Body of pancreas (tissue), 4 donors: Measurements from ENCODE around the gene NFIA. TPM values are rescaled to one million over a fixed set of nuclear protein-coding genes. Genes with fewer than 3 reads are reported as not detected.
A peak's percentile ranks its signal among the peaks of the same experiment; 100 is the strongest.

Experiments
- ATAC-seq: fragments of 150-250 bp; one replicate; pipeline ENCODE4 v1.9.1; 2016
- DNase-seq, 4 donors: peaks; one replicate each; pipeline ENCODE4 v3.0.0-alpha.2; 2019
- H3K27ac ChIP-seq, 4 donors: fragments of 200-600 bp; sonication (generic); 1 replicate in 3 of 4; 2 replicates in 1 of 4; pipeline versions ENCODE4 v1.5.1 to v1.6.1; 2016 to 2019; ENCODE audit warnings: mild to moderate bottlenecking in 1 of 4, mixed read lengths in 1 of 4, moderate library complexity in 1 of 4
- H3K27me3 ChIP-seq, 2 donors: fragments of 200-600 bp; sonication (generic); one replicate each; pipeline ENCODE4 v1.6.0; 2016; ENCODE audit warnings: mild to moderate bottlenecking in 1 of 2
- H3K36me3 ChIP-seq, 2 donors: fragments of 200-600 bp; sonication (generic); replicated peaks in 1 of 2; 2 replicates each; pipeline ENCODE4 v1.5.1; 2016; ENCODE audit warnings: low read depth in 2 of 2; ENCODE audit not compliant: insufficient read depth in 1 of 2
- H3K4me1 ChIP-seq: fragments of 200-600 bp; sonication (generic); one replicate; pipeline ENCODE4 v1.6.0; 2016
- H3K4me3 ChIP-seq, 2 donors: fragments of 200-600 bp; sonication (generic); 1 replicate in 1 of 2; 2 replicates in 1 of 2; pipeline ENCODE4 v1.5.1; 2016 to 2019
- H3K9me3 ChIP-seq, 3 donors: fragments of 200-600 bp; sonication (generic); 1 replicate in 2 of 3; 2 replicates in 1 of 3; pipeline ENCODE4 v1.5.1; 2016
- POLR2A ChIP-seq, 3 donors: fragments of 450-650 bp; IDR thresholded peaks; one replicate each; pipeline ENCODE4 v1.6.1; 2016; ENCODE audit warnings: antibody characterized with exemption in 3 of 3, mild to moderate bottlenecking in 2 of 3
- whole genome bisulfite sequencing, 2 donors: methylation state at CpG; one replicate each; pipeline ENCODE4 v1.1.5; 2017; 5-methylcytosine and 5-hydroxymethylcytosine counted together
- intact Hi-C: fragments of 100-400 bp; cut with DNase I; formaldehyde crosslinking; loops from one replicate; pipeline ENCODE4 v1.15.1; 2023
- total RNA-seq, 2 donors: library from RNA; depleted of rRNA; stranded (reverse); fragments of >200 nt; gene quantifications; one replicate each; pipeline ENCODE4 v1.1.0, GENCODE V29; 2016
- TF ChIP-seq, protein P1 (sequence below), 7 experiments: fragments of 450-650 bp in 4 of 7; fragments of 200-600 bp in 3 of 7; sonication (generic) in 3 of 7; IDR thresholded peaks; one replicate each; pipeline ENCODE4 v1.5.1; 2016 to 2019; ENCODE audit warnings: antibody characterized with exemption in 7 of 7

The NFIA gene
- total RNA-seq, 2 donors from 2014 or later = 21.5 to 32.3 TPM

DNA sequence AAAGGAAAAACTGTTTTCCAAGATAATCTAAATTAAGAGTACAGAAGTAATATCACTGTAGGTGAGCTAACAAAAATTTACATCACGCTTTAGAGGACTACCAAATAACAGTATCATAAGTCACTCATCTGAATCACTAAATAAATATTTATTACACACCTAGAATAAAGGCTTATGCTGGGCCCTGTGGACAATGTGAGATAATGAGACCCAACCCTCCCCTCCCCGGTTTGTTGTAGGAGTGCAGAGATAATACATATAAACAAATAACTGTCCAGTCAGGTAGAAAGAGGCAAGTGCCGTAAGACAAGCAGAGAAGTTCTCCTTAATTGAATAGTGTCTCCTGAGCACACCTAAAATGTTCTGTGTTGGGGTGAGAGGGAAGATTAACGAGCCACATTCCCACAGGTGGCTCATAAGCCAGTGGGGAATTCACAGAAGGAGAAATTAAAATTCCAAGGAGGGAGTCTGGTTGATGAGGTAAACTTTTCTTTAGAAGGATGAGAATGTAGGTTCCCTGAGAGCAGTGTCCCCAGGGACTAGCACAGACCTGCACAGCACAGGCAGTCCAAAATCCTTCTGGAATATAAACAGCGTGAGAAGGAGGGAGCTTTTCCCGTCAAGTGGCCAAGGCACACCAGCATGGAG is 241.4 kb downstream of the NFIA start:
- Histone ChIP-seq H3K27me3 (no peaks in the 10 kb centered on the region), H3K9me3 (no peaks in the 10 kb centered on the region), H3K36me3 (no peaks in the 10 kb centered on the region), H3K4me3 (no peak overlapping the region), H3K27ac (peak overlapping the region in 2 of 4 donors; percentile 0 to 39), H3K4me1 (peaks cover 54% of the 10 kb centered on the region)
- ATAC-seq (no peak), DNase-seq (no peak)
- intact Hi-C loops = no loop called here
- 64 to 65% methylated on average over 6 of the region's 6 CpGs for WGBS, 2 donors
- no peak for TF ChIP-seq POLR2A (IDR thresholded peaks at IDR 0.05)
- TF ChIP-seq, protein P1, sequence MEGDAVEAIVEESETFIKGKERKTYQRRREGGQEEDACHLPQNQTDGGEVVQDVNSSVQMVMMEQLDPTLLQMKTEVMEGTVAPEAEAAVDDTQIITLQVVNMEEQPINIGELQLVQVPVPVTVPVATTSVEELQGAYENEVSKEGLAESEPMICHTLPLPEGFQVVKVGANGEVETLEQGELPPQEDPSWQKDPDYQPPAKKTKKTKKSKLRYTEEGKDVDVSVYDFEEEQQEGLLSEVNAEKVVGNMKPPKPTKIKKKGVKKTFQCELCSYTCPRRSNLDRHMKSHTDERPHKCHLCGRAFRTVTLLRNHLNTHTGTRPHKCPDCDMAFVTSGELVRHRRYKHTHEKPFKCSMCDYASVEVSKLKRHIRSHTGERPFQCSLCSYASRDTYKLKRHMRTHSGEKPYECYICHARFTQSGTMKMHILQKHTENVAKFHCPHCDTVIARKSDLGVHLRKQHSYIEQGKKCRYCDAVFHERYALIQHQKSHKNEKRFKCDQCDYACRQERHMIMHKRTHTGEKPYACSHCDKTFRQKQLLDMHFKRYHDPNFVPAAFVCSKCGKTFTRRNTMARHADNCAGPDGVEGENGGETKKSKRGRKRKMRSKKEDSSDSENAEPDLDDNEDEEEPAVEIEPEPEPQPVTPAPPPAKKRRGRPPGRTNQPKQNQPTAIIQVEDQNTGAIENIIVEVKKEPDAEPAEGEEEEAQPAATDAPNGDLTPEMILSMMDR (IDR thresholded peaks at IDR 0.05) = no peak

DNA sequence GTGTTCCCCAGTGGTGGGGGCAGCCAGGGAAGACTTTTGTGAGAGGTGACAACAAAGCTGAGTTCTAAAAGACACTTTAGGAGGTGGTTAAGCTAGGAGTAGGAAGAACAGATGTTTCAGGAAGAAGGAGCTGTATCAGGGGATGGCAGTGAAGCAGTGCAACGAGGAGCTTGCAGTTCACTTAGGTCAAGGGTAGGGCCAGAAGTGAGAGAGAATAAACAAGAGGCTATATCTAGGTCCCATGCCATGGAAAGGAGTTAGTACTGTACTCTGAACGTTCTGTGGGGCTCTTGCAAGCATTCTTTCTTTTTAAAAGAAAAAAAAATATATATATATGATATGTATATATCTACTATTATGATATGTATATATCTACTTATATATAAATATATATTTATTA is 244.4 kb downstream of the NFIA start:
- intact Hi-C loops = no loop called here
- 59 to 71% methylated on average over 2 of the region's 2 CpGs for WGBS, 2 donors

DNA sequence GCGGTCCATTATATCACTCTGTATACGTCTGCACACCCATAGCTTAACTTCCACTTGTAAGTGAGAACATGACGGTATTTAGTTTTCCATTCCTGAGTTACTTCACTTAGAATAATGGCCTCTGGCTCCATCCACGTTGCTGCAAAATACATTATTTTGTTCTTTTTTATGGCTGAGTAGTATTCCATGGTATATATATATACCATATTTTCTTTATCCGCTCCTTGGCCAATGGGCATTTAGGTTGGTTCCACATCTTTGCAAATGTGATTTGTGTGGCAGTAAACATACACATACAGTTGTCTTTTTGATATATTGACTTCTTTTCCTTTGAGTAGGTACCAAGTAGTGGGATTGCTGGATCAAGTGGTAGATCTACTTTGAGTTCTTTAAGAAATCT is 245.1 kb downstream of the NFIA start:
- WGBS, 2 donors = 95 to 99% methylated on average over 5 of the region's 5 CpGs
- no peak for DNase-seq
- Histone ChIP-seq H3K36me3 (no peaks in the 10 kb centered on the region), H3K4me1 (peaks cover 38% of the 10 kb centered on the region), H3K4me3 (no peak overlapping the region), H3K27ac (no peak overlapping the region), H3K9me3 (no peaks in the 10 kb centered on the region), H3K27me3 (no peaks in the 10 kb centered on the region)
- no peak for TF ChIP-seq POLR2A (IDR thresholded peaks at IDR 0.05)
- TF ChIP-seq, protein P1 (IDR thresholded peaks at IDR 0.05) = no peak
- no peak for ATAC-seq
- intact Hi-C loops = no loop called here

More for the DNA sequence above, 244.4 kb downstream of the NFIA start:
- H3K36me3 ChIP-seq = no peaks in the 10 kb centered on the region
- no peak for DNase-seq
- H3K4me3 ChIP-seq = no peak overlapping the region
- H3K27me3 ChIP-seq = no peaks in the 10 kb centered on the region
- H3K4me1 ChIP-seq = peaks cover 45% of the 10 kb centered on the region
- no peak for ATAC-seq
- no peak for TF ChIP-seq POLR2A (IDR thresholded peaks at IDR 0.05)
- TF ChIP-seq, protein P1 (IDR thresholded peaks at IDR 0.05) = no peak
- no peaks in the 10 kb centered on the region for H3K9me3 ChIP-seq
- H3K27ac ChIP-seq = no peak overlapping the region

DNA sequence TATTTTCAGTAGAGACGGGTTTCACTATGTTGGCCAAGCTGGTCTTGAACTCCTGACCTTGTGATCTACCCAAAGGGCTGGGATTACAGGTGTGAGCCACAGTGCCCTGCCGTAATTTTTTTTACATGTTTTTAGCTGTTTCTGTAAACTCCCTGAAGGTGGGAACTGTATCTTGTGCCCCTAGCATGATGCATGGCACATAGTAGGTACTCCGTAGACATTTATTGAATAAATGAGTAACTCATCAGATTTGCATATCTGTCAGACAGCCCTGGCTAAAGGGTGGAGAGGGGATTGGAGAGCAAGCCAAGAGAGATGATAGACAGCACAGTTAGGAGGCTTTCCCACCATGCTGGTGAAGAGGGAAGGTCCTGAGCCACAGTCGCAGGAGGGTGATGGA is 247.2 kb downstream of the NFIA start:
- intact Hi-C loops = no loop called here
- Histone ChIP-seq H3K9me3 (no peaks in the 10 kb centered on the region), H3K4me1 (peaks cover 17% of the 10 kb centered on the region), H3K4me3 (no peak overlapping the region), H3K36me3 (no peaks in the 10 kb centered on the region), H3K27ac (no peak overlapping the region), H3K27me3 (no peaks in the 10 kb centered on the region)
- DNase-seq (no peak), ATAC-seq (no peak)
- TF ChIP-seq, protein P1 (IDR thresholded peaks at IDR 0.05) = no peak
- TF ChIP-seq POLR2A (IDR thresholded peaks at IDR 0.05) = no peak
- 90 to 96% methylated on average over 4 of the region's 4 CpGs for WGBS, 2 donors

DNA sequence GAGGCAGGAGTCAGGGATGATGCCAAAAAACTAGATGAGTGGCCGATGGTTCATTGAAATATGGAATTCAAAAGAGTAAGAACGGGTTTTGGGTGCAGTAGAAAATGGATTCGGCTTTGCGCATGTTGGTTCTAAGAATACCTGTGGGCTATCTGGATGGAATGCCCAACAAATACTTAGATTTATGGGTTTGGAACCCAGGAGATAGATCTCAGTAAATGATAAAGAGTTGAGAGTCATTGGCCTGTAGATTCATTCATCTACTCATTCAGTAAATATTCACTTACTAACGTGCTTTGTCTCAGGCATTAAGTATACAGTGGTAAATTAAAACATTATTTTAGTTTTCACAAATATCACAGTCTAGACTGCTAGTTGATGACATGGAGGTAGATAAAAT is 247.7 kb downstream of the NFIA start:
- H3K36me3 ChIP-seq = no peaks in the 10 kb centered on the region
- intact Hi-C loops = no loop called here
- WGBS, 2 donors = 87 to 92% methylated on average over 5 of the region's 5 CpGs

More for the DNA sequence above, 247.7 kb downstream of the NFIA start:
- TF ChIP-seq POLR2A (IDR thresholded peaks at IDR 0.05) = no peak
- no peaks in the 10 kb centered on the region for H3K9me3 ChIP-seq
- H3K4me3 ChIP-seq = no peak overlapping the region
- no peak overlapping the region for H3K27ac ChIP-seq
- ATAC-seq (no peak), DNase-seq (no peak)
- peaks cover 17% of the 10 kb centered on the region for H3K4me1 ChIP-seq
- no peaks in the 10 kb centered on the region for H3K27me3 ChIP-seq
